NCI-H446 treated with DMSO at 0.1 percent for 48 hours (cell line): ENCODE results near the gene YBX1.

Experiments
- DNase-seq: peaks from one replicate; lab custom pipeline; 2025; lab: John Stamatoyannopoulos, UW

Gene YBX1

DNA sequence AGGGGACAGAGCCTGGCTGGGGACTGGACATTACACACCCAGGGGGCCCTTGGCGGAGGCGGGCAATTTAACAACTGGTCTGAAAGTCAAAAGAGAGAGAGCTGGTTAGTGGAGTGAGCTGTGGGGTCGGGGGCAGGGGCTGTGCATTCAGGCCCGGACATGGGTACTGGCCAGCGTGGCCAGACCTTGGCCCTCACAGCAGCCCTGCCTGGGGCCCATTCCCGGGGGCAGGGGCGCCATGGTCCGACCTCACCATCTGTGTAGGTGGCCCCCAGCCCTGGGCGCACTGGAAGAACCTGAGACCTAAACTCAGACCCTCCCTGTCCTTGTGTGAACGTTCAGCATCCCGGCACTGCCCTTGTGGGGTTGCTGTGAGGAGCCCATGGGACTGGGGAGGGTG lies 52.8 kb downstream of the YBX1 start:
- DNase-seq: no peak

- no peak for DNase-seq
Observed at GRCh38 chr1:42735477-42736105, 53.4 kb downstream of the YBX1 start.

- no peak for DNase-seq
Observed at GRCh38 chr1:42736152-42736551, 53.9 kb downstream of the YBX1 start.

DNA sequence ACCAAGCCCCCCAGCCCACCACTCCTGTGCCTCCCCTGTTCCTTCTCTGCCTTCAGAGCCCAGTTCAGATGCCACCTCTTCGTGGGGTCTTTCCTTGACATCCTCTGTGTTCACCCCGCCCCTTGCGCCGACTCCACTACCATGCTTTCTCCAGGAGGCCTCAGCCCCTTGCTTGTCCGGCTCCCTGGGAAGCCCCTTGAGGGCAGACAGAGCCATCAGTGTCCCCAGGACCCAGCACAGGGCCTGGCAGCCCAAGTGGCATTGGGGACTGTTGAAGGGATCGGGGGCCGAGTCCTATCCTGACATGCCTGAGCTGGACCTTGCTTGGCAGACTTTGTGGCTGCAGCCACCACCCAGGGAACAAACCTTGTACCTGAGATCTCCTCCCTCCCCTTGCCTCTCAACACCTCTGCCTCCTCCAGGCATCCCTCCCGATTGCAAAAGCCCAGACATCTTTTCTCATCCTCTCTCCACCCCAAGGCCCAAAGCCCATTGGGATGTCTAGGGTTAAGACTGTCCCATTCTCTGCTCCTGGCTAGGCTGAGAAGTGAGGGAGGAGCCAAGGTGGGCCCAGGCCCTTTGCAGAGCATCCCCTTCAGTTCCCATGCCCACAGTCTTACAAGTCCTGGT lies 54.5 kb downstream of the YBX1 start:
- DNase-seq: no peak

- no peak for DNase-seq
Observed at GRCh38 chr1:42737257-42737656, 55.0 kb downstream of the YBX1 start.

- DNase-seq: no peak
Observed at GRCh38 chr1:42737986-42738677, 55.9 kb downstream of the YBX1 start.

DNA sequence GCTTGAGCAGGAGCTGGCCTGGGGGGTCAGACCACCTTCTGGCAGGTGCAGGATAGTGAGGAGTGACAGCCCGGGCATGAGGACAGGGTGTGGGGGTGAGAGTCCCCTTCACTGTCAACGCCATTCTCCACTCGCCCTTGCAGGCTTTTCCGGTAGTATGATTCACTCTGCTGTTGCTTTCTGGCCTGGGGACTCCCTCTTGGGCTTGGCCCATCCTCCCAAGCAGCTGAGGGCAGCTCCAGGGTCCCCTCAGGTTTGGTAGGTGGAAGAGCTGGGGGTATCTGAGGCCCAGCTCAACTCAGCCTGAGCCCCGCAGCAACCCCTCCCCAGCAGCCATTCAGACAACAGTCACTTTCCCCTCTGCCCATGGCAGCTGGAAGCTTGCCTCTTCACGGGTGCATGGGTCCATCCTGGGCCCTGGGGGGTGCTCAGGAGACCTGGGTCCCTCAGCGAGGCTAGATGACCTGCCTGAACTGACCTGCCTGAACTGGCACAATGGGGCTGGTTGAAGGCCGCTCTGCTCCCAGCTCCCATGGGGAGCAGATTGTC lies 56.5 kb downstream of the YBX1 start:
- DNase-seq: no peak

GRCh38 chr1:42739753-42740700 lies 57.8 kb downstream of the YBX1 start, which contains the start of gene CLDN19:
TSS of gene CLDN19 (minus strand) at chr1:42740236. CDS start at chr1:42740063, 173 bp downstream.
- no peak for DNase-seq

DNA sequence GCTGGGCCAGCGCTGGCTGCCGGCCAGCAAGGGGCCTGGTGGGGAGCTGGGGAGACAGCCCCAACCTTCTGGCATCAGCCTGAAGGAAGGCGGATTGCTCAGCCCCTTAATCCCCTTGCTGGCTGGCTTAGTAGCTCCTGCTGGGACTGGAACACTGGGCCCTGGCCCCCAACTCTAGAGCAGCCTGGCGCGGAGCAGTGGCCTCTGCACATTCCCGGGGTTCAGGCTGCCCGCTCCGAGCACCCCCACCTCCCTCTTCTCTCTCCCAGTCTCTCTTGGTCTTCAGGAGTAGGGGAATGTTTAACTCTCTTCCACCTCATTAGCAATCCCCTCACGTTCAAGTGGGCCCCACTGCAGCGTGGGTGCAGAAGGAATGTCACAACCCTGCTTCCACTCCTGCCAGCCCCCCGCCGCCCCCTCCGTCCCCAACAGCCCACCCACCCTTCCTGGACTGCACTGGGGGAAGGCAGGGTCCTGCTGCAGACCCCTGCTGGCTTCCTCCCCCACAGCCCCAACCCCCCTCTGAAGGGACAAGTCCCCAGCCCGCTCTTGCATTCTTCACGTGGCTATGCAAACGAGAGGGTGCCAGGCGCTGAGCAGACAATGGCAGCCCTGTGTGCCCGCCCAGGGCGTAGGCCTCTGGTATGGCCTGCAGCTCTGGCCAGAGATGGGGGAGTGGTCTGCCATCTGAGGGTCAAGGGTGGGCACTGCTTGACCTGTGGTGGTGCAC lies 58.8 kb downstream of the YBX1 start:
- no peak for DNase-seq

- DNase-seq: no peak
Observed at GRCh38 chr1:42741706-42742105, 59.5 kb downstream of the YBX1 start.

GRCh38 chr1:42742141-42742540 lies 59.9 kb downstream of the YBX1 start:
- DNase-seq: no peak

DNA sequence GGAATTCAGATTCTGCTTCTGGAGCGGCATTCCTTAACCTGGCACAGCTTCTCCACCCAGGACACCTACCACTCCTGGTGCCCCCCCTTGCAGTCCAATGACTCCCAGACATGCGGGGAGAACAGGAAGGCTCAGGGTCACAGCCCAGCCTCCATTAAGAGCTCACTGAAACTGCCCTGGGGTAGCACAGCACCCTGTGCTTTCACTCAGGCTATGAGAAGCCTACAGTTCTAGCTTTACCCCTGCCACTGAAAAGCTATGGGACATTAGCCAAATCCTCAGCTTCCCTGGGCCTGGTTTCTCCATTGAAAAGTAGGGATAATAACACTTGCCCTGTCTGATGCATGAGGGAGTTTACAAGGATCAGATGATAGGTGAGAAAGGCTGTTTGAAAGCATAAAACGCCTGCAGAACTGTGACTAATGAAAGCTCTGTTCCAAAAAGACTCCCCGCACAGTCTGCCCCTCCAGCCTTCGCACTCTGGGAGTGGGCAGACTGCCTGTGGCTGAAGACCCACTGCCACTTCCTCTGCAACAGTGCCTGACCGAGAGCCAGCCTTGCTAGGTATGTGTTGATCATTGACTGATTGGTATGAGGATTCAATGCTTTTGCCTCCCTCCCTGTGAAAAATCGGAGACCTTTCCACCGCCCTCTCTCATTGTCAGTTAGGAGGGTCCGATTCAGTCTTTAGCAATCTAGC lies 60.5 kb downstream of the YBX1 start:
- DNase-seq: no peak

GRCh38 chr1:42743317-42744147 lies 61.3 kb downstream of the YBX1 start:
- no peak for DNase-seq

DNA sequence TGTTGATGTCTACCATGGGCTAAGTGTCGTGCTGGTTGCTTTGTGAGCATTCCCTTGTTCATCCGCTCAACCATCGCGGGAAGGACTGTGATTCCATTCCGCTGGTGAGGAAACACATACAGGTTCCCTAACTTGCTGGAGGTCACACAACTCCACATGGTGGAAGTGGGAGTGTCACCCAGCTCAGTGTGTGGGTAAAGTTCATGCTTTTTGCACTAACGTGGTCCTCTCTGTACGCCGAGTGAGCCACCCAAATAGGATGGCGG lies 61.9 kb downstream of the YBX1 start:
- DNase-seq: no peak

DNA sequence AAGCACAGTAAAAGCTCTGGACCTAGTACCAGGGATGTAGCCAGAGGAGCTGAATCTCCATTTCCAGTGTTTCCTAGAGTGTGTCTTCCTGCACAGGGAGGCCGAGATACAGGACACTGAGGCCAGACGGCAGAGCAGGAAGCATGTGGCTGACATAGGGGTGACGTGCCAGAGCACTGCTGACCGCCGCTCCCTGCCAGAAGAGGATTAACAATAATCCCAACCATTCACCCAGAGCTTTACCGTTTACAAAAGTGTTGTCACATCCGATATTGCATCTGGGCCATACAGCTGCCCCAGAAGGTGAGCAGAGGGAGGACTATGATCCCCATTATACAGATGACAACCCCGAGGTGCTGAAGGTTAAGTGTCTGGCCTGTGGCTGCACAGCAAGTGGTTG lies 63.6 kb downstream of the YBX1 start:
- no peak for DNase-seq

DNA sequence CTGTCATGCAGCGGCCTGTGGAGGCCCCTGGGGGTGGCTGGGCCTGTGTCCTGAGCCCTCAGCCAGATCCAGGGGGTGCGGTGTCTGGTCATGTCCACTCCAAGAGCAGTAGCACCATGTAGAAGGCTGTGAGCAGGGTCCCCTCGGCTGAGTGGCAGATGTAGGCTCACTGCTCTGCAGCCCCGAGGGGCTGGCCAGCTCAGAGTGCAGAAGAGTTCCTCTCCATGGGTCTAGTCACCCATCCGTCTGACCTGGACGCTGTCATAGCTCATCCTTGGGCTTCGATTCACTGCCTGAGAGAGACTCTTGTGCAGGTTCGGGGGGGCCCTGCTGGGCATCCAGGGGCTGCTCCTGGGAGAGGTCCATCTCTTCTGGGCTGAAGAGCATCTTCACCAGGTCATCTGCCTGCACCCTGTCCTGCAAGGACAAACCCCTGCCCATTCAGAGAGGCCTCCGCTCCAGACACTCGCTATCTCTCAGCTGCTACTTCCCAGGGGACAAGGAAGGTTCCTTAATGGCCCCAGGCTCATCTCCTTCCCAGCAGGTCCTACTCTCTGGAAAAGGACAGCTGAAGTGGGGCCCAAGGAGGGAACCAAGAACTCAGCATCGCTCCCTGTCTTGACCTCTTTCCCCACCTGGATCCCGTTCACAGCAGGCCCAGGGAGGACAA lies 64.4 kb downstream of the YBX1 start:
- DNase-seq: no peak

GRCh38 chr1:42747125-42747524 lies 64.9 kb downstream of the YBX1 start:
- no peak for DNase-seq

DNA sequence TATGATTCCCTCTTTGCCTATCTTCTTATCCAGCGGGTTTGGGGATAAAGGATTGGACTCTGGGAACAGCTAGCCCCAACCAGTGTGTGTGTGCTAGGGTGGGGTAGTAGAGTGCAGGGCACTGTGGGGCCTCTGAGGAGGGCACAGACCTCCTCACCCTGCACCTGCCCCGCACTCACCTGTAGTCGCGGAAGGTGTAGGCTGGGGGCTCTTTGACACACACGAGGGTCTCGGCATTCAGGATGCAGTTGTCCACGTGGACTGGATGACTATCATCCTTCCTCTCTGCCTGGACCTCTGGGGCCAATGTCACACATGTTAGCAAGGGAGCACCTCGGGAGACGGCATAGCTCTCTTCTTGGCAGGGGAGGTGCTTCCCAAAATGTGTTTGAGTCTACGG lies 65.8 kb downstream of the YBX1 start:
- DNase-seq: no peak
